HG03095 (cell line): Measurements from ENCODE around the gene COL25A1.

Source experiments
- ATAC-seq: cut with Tn5 transposase; IDR thresholded peaks from one replicate; pipeline ENCODE4 v1.9.1; 2021; ENCODE audit warnings: moderate library complexity; ENCODE audit not compliant: unreplicated experiment

Gene COL25A1

DNA sequence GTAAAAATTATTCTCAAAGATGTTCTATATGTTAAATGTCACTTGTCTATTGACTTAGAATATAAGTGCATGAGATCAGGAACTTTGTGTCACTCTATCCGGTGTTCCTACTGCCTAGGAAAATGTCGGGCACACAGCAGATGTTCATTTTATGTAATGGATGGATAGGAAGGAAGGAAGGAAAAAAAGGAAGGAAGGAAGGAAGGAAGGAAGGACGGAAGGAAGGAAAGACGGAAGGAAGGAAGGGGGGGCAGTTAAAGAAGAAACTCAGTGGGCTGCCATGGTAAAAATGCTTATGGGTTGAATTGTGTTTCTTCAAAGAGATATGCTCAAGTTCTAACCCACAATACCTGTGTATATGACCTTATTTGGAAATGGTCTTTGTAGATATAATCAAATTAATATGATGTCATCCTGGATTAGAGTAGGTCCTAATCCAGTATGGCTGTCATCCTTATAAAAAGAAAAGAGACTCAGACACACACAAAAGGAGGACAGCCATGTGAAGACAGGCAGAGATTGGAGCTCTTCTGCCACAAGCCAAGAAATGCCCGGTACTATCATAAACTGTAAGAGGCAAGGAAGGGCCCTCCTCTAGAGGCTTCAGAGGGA, 86.3 kb downstream of the COL25A1 start:
- no peak for ATAC-seq

- no peak for ATAC-seq
Observed at GRCh38 chr4:109215506-109215905, 87.0 kb downstream of the COL25A1 start.

- no peak for ATAC-seq
Observed at GRCh38 chr4:109214622-109215301, 87.7 kb downstream of the COL25A1 start.

DNA sequence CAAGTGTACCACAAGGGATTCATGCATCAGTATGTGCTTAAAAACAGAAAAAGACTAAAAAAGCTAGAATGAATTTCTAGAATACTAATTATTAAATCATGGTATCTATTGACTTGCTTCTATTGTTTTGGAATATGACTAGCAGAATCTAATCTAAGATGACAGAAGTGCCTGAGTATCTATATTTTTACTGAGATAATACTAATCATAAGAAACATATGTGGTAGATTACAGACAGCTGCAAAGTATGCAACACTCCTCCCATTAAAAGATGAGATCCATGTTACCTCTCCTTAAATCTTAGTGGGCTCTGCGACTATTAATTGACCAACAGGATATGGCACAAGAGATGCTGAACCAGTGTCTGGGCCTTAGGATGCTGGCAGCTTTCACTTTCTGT, 89.4 kb downstream of the COL25A1 start:
- no peak for ATAC-seq

DNA sequence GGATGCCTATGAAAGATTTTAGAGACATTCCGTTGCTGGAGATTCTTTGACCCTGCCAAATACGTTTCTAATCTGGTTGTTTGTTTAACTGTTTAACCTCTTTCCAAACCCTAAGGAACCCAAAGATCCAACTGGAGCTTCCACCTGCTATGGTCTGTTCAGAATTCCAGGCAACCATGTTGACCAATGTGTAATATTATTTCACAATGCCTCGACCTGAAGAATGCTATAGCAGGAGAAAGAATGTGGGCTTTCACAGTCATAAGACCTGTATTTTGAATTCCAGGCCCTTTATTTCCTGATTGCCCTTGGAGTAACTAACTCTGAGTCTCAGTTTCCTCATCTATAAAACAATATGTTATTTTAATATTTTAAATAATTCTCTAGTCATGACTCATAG, 90.8 kb downstream of the COL25A1 start:
- no peak for ATAC-seq

GRCh38 chr4:109209647-109210046, 92.8 kb downstream of the COL25A1 start:
- no peak for ATAC-seq

GRCh38 chr4:109207898-109208297, 94.6 kb downstream of the COL25A1 start:
- no peak for ATAC-seq

DNA sequence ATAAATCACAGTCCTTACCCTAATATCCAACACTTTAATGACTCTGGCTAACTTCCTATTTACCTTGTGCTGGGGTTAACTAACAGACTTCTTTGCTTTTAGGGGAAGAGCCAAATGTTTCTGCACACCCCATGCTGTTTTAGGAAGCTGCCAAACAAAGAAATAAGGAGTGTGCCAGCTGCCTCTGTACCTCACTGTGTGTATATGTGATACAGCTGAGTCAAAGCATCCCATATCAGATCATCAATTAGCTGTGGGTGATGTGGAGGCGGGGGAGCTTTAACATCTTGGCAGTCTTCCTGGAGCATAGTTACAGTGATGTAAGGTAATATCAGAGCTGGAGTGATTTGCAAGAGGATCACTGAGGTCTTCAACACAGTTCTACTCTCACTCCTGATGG, 95.4 kb downstream of the COL25A1 start:
- ATAC-seq, result no peak

GRCh38 chr4:109206620-109207019, 95.8 kb downstream of the COL25A1 start:
- no peak for ATAC-seq

DNA sequence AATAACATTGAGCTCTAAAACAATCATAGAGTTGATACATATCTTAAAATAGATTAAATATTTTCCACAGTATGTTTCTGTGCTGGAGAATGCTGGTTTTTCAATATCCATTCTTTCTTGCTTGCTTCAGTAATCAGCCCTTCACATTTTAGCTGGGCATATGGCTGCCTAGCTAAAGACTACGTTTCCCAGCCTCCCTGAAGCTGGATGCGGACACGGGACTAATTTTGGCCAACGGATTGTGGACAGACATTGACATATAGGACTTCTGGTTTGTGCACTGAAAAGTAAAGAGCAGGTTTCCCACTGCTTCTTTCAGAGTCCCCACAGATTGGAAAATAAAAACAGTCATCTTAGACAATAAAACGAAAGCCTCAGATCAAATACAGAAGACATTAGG, 97.3 kb downstream of the COL25A1 start:
- ATAC-seq, result no peak

DNA sequence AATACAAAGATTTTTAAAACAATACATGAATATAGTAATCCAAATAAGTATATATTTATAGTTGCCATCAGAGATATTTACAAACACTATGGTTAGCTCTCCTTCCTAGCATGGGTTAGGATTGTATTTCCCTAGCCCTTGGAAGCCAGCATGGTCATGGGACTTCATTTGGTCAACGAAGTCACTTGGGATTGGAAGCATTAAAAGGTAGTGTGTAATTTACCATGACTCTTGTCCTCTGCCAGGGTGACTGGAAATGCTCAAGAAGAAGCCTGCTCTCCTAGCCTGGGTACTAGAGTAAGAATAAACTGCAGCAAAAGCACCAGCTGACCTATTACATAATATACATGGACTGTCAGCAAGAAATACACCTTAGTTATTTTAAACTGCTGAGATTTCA, 102.9 kb downstream of the COL25A1 start:
- no peak for ATAC-seq

GRCh38 chr4:109195646-109196045, 106.8 kb downstream of the COL25A1 start:
- no peak for ATAC-seq

DNA sequence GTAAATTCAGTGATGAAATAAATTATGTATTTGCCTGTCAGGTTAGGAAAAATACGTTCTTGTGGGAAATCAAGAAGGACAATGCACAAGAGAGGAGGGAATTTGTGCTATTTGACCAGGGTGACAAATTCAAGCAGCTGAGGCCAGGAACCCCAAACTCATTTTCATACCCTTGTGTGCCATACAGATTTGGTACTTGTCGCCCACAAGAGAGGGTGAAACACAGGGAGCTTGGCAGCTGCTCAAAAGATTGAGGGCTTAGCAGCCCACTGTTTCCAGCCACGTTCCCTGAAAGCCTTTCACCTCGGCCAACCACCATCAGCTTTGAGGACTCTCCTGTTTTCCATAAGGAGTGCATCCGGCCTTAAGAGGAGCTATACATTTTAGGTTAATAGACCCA, 111.2 kb downstream of the COL25A1 start:
- ATAC-seq, result no peak

DNA sequence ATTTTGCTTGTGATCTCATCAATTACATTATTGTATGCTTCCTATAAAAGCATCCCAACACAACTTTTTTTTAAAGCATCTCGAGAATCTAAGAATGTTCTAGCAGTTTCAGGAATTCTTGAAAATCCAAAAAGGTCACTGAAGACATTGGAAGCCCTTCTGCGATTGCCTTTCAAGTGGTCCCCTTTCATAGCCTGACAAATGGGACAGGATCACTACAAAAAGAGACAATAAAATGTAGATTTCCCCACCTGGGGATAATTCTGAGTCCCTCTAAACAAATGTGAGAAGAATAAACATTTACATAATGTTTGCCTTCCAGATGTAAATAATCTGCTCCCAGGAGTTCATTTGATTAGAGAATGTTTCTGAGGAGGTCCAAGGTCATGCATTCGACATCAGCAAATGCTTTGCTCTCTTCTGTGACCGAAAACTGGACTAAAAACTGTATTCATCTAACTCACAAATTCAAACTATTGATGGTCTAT, 116.0 kb downstream of the COL25A1 start:
- ATAC-seq, result no peak

DNA sequence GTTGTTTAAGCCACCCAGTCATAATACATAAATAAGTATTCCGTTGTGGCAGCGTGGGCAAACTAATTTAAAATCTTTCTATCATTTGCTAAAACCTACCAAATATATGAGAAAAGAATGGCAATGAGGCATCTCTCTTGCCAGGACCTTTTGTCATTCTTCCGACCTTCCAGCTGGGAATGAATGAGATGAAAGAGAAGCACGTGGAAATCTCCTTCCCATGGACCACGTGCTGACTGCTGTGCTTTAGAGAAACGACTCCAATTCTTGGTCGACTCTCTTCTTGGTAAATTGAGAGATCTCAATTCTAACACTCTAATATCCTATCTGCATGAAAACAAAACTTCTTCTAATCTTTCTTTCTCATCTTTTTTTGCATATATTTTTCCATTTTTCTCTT, 116.5 kb downstream of the COL25A1 start:
- ATAC-seq, result no peak

GRCh38 chr4:109185548-109185947, 116.9 kb downstream of the COL25A1 start:
- ATAC-seq, result no peak

- ATAC-seq, result no peak
Observed at GRCh38 chr4:109184491-109184961, 117.9 kb downstream of the COL25A1 start.

- no peak for ATAC-seq
Observed at GRCh38 chr4:109183931-109184490, 118.4 kb downstream of the COL25A1 start.

- no peak for ATAC-seq
Observed at GRCh38 chr4:109182696-109183095, 119.8 kb downstream of the COL25A1 start.

GRCh38 chr4:109179061-109179460, 123.4 kb downstream of the COL25A1 start:
- no peak for ATAC-seq

DNA sequence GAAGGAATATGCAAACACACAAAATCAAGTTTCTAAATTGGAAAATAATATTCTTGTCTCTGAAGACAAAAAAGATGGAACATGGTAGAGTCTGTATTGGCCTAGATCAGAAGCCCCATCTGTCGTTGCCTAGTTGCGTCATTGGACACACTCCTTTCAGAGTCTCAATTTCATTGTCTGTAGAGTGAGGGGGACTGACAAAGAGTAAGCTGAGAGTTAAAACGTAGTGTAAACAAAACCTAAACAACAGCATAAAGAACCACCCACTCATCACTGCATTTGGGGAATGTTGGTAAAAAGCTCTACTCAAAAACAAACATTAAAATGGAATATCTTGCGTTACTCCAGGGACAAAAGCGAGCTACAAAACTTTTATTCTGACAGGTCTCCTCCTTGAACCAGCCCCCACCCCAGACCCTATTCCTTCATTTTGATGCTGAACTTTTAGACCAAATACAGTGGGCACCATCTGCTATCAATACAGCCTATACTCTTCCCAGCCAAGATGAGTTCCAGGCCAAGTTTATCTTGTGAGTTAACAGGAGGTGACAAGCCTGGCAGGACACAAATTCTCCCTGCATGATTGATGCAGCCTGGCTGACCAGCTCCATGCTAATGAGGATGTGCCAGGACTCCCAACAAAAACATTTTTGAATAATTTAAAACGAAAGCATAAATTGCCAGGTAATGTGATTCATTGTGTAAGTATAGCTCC, 125.2 kb downstream of the COL25A1 start:
- ATAC-seq, result no peak
